B cell (primary cell): ENCODE measurements around the gene GUCY1B1. TPM values are rescaled to one million over a fixed set of nuclear protein-coding genes. Genes with fewer than 3 reads are reported as not detected.

Experiments
- ATAC-seq: fragments of 200-7000 bp; cut with Tn5 transposase; one replicate; pipeline ENCODE4 v1.10.0; 2021; ENCODE audit warnings: low read depth, mild to moderate bottlenecking, moderate number of reproducible peaks, moderate library complexity
- CTCF ChIA-PET: fragments of 350-600 bp; sonication (Branson Sonifier 250); formaldehyde crosslinking; loops from one replicate; lab custom pipeline; 2021; ENCODE audit warnings: antibody characterized with exemption, inconsistent platforms; lab: Charles Lee
- POLR2A ChIA-PET: fragments of 350-600 bp; sonication (Branson Sonifier 250); formaldehyde crosslinking; loops from one replicate; lab custom pipeline; 2021; ENCODE audit warnings: antibody characterized with exemption; lab: Charles Lee
- DNase-seq: peaks from one replicate; pipeline ENCODE4 v3.0.0; 2013
- H2AFZ ChIP-seq: 2 replicates; pipeline ENCODE4 v1.6.1; 2012; ENCODE audit warnings: mild to moderate bottlenecking, low read depth, low read length; ENCODE audit not compliant: insufficient read depth, poor library complexity, severe bottlenecking
- H3K27ac ChIP-seq, 2 donors: 1 replicate in 1 of 2; 2 replicates in 1 of 2; pipeline ENCODE4 v1.5.1; 2012 to 2013; ENCODE audit warnings: low read length in 2 of 2, mild to moderate bottlenecking in 2 of 2, moderate library complexity in 1 of 2
- H3K27me3 ChIP-seq, 4 experiments: fragments of 200-600 bp in 1 of 4; sonication (generic) in 1 of 4; replicated peaks in 1 of 4; 1 replicate in 2 of 4; 2 replicates in 2 of 4; pipeline versions ENCODE4 v1.6.1 to v1.7.0; 2013 to 2016; ENCODE audit warnings: low read length in 3 of 4, mild to moderate bottlenecking in 2 of 4, mixed read lengths in 1 of 4, moderate library complexity in 1 of 4; ENCODE audit not compliant: insufficient read depth in 4 of 4, control insufficient read depth in 3 of 4; ENCODE audit errors: control extremely low read depth in 1 of 4
- H3K36me3 ChIP-seq, 2 experiments: replicated peaks in 1 of 2; 1 replicate in 1 of 2; 2 replicates in 1 of 2; pipeline versions ENCODE4 v1.6.1 to v1.7.1; 2013; ENCODE audit warnings: low read length in 1 of 2; ENCODE audit not compliant: insufficient read depth in 2 of 2, control insufficient read depth in 1 of 2; ENCODE audit errors: control extremely low read depth in 1 of 2, extremely low read depth in 1 of 2
- H3K4me1 ChIP-seq, 2 donors: fragments of 200-600 bp in 1 of 2; sonication (generic) in 1 of 2; 1 replicate in 1 of 2; 2 replicates in 1 of 2; pipeline versions ENCODE4 v1.5.1 to v1.6.1; 2013 to 2017; ENCODE audit warnings: low read length in 2 of 2; ENCODE audit not compliant: control insufficient read depth in 2 of 2, insufficient read depth in 2 of 2
- H3K4me2 ChIP-seq: replicated peaks from 2 replicates; pipeline ENCODE3; 2012; ENCODE audit warnings: mild to moderate bottlenecking, low read depth, low read length; ENCODE audit not compliant: poor library complexity, severe bottlenecking
- H3K4me3 ChIP-seq, 5 experiments: fragments of 200-600 bp in 1 of 5; sonication (generic) in 1 of 5; 1 replicate in 3 of 5; 2 replicates in 2 of 5; pipeline versions ENCODE4 v1.5.1 to v1.7.0; 2011 to 2016; ENCODE audit warnings: low read length in 4 of 5, mild to moderate bottlenecking in 4 of 5, low read depth in 2 of 5, control low read depth in 1 of 5, moderate library complexity in 1 of 5; ENCODE audit not compliant: insufficient read depth in 1 of 5; ENCODE audit errors: control extremely low read depth in 1 of 5, extremely low read depth in 1 of 5
- H3K79me2 ChIP-seq: fragments of 200-600 bp; sonication (generic); one replicate; pipeline ENCODE4 v1.6.0; 2016; ENCODE audit warnings: low read length; ENCODE audit not compliant: control insufficient read depth, insufficient read depth
- H3K9ac ChIP-seq: fragments of 200-600 bp; sonication (generic); 2 replicates; pipeline ENCODE4 v1.6.1; 2017; ENCODE audit warnings: mild to moderate bottlenecking, low read length, moderate library complexity
- H3K9me3 ChIP-seq, 3 donors: one replicate each; pipeline versions ENCODE4 v1.6.1 to v1.7.1; 2013; ENCODE audit warnings: low read length in 2 of 3; ENCODE audit not compliant: control insufficient read depth in 2 of 3, insufficient read depth in 1 of 3; ENCODE audit errors: control extremely low read depth in 1 of 3
- H4K20me1 ChIP-seq: 2 replicates; pipeline ENCODE4 v1.6.0; 2012; ENCODE audit warnings: mild to moderate bottlenecking, low read length; ENCODE audit not compliant: insufficient read depth, control insufficient read depth, poor library complexity, severe bottlenecking
- H3K27ac Mint-ChIP-seq: one replicate; pipeline ENCODE4 v1.8.0; 2021; ENCODE audit warnings: mixed read lengths
- H3K27me3 Mint-ChIP-seq: one replicate; pipeline ENCODE4 v1.8.0; 2021; ENCODE audit warnings: mixed read lengths
- H3K4me1 Mint-ChIP-seq: one replicate; pipeline ENCODE4 v1.8.0; 2021; ENCODE audit warnings: mixed read lengths
- H3K4me3 Mint-ChIP-seq: one replicate; pipeline ENCODE4 v1.8.0; 2021; ENCODE audit warnings: mixed read lengths
- H3K9me3 Mint-ChIP-seq: one replicate; pipeline ENCODE4 v1.8.0; 2022; ENCODE audit warnings: mixed read lengths; ENCODE audit not compliant: insufficient read depth
- CTCF ChIP-seq: fragments of 200-600 bp; IDR thresholded peaks from one replicate; pipeline ENCODE4 v1.8.0; 2022; ENCODE audit warnings: antibody characterized with exemption, mild to moderate bottlenecking
- EZH2 ChIP-seq: IDR thresholded peaks from 2 replicates; pipeline ENCODE4 v1.6.1; 2012; ENCODE audit warnings: borderline replicate concordance, low read depth, mild to moderate bottlenecking, moderate library complexity, low read length; ENCODE audit not compliant: insufficient read depth, poor library complexity, severe bottlenecking
- WGBS: methylation state at CpG from one replicate; pipeline ENCODE4 v1.1.5; 2013; ENCODE audit warnings: missing lambda C conversion rate; ENCODE audit not compliant: insufficient coverage; 5-methylcytosine and 5-hydroxymethylcytosine counted together
- intact Hi-C: fragments of 100-400 bp; cut with micrococcal nuclease; formaldehyde crosslinking; loops from one replicate; pipeline ENCODE4 v1.10.0; 2022
- polyA plus RNA-seq: library from polyadenylated mRNA; depleted of rRNA; stranded (reverse); fragments of >200 nt; gene quantifications from 2 replicates; pipeline ENCODE4 v1.2.3, GENCODE V29; 2012
- total RNA-seq, 2 donors: library from RNA; stranded (reverse); fragments of 120-200 nt in 1 of 2; gene quantifications; 1 replicate in 1 of 2; 2 replicates in 1 of 2; pipeline versions ENCODE4 v1.2.3 to v1.2.4, GENCODE V29; 2013 to 2022

Gene GUCY1B1
- total and polyA plus RNA-seq, 2 donors (not counting 1 experiment from before 2014, with no cell fraction given): 0.09 to 0.10 TPM

- Histone ChIP-seq H3K27ac (no peak overlapping the region), H2AFZ (no peak overlapping the region), H3K27me3 (peaks cover 0 to 5% (median 0%) of the 10 kb centered on the region in 4 experiments), H3K4me3 (no peak overlapping the region), H3K9ac (no peak overlapping the region), H3K79me2 (no peaks in the 10 kb centered on the region), H4K20me1 (no peaks in the 10 kb centered on the region), H3K9me3 (no peaks in the 10 kb centered on the region), H3K4me1 (peaks cover 0 to 4% of the 10 kb centered on the region in 2 donors), H3K36me3 (no peaks in the 10 kb centered on the region), H3K4me2 (no peak overlapping the region)
- Mint-ChIP-seq H3K4me1 (peaks cover 8% of the 10 kb centered on the region), H3K27me3 (peaks cover 11% of the 10 kb centered on the region), H3K4me3 (no peak overlapping the region), H3K27ac (no peak overlapping the region), H3K9me3 (no peaks in the 10 kb centered on the region)
- intact Hi-C loops: no loop called here
- ChIA-PET CTCF (no interaction called here), POLR2A (no interaction called here)
- no CpG with 5 or more reads among the region's 3 CpGs for WGBS
- DNase-seq: no peak
- no peak for TF ChIP-seq EZH2
- TF ChIP-seq CTCF: no peak
- no peak for ATAC-seq
These were observed 6.3 kb downstream of the GUCY1B1 start for GRCh38 chr4:155765149-155765548.

GRCh38 chr4:155766622-155767021 lies 7.8 kb downstream of the GUCY1B1 start:
- Mint-ChIP-seq H3K27ac (no peak overlapping the region), H3K9me3 (no peaks in the 10 kb centered on the region), H3K4me1 (peaks cover 4% of the 10 kb centered on the region), H3K27me3 (peaks cover 4% of the 10 kb centered on the region), H3K4me3 (no peak overlapping the region)
- ATAC-seq: no peak
- TF ChIP-seq EZH2 (no peak), CTCF (no peak)
- no peak overlapping the region for H2AFZ ChIP-seq
- H3K4me1 ChIP-seq: peaks cover 0 to 4% of the 10 kb centered on the region in 2 donors
- no peak overlapping the region for H3K9ac ChIP-seq
- no peaks in the 10 kb centered on the region for H3K79me2 ChIP-seq
- H3K4me2 ChIP-seq: no peak overlapping the region
- 90% methylated on average over 2 of the region's 2 CpGs for WGBS
- POLR2A ChIA-PET: no interaction called here
- H3K36me3 ChIP-seq: no peaks in the 10 kb centered on the region
- no peak overlapping the region for H3K27ac ChIP-seq
- H3K4me3 ChIP-seq: no peak overlapping the region
- no peaks in the 10 kb centered on the region for H3K9me3 ChIP-seq
- no peaks in the 10 kb centered on the region for H4K20me1 ChIP-seq
- CTCF ChIA-PET: no interaction called here
- H3K27me3 ChIP-seq: no peaks in the 10 kb centered on the region
- intact Hi-C loops: no loop called here
- no peak for DNase-seq
